GM21390 (cell line): ENCODE measurements around the gene LPCAT4.
"Not testable (repeated sequence)": the region's sequence is repeated elsewhere in the genome, so short reads cannot be mapped to it uniquely, and the experiment has no call there.

Experiments
- ATAC-seq: cut with Tn5 transposase; IDR thresholded peaks from one replicate; pipeline ENCODE4 v1.9.1; 2021; ENCODE audit not compliant: unreplicated experiment

Gene LPCAT4

DNA sequence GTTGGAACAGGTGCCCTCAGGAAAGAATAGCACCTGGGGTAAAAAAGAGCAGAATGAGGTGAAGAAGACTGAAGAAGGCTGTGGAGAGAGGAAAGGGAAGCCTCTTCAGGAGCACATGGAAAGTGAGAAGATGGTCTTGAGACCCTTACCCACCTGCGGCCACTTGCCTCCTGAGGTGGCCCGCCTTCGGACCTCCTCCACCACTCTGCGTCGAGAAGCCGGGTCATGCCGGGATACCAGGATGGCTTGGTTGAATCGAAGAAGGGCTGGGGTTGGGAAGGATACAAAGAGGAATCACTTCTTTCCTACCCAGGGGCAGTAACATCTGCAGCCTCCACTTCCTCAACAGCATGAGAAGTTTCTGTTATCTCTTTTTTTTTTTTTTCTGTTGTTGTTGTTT is 3.0 kb downstream of the LPCAT4 start:
- ATAC-seq, result no peak

DNA sequence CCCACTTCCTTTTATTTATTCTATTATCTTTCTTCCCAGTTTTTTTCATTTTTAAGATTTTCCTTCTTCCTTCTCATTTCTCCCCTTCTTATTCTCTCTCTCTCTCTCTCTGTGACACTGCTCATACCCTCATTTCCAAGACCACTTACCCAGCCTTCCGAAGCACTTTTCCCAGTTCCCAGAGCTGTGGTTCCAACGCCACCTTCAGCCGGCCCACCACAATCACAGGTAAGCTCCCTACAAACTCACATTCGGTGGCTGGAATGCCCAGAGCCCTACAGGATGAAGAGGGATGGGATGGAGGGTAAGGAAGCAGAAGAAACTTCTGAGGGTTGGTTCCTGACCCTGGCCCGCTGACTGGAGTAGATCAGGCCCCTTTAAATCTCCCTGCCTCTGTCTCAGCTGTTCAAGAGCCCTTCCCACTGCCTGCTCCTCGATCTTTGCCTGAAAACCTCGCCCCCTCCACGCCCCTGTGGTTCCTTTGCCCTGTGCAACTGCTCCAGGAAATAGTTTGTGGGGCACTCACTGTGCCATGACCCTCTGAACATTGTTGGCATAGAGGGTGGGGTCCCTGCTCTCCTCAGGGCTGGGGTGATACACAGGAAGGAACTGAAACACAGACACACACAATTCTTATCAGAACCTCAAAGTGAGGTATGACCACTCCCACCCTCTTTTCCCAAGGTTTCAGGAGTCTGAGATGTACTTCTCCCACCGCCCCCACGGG is 4.8 kb downstream of the LPCAT4 start:
- no peak for ATAC-seq

DNA sequence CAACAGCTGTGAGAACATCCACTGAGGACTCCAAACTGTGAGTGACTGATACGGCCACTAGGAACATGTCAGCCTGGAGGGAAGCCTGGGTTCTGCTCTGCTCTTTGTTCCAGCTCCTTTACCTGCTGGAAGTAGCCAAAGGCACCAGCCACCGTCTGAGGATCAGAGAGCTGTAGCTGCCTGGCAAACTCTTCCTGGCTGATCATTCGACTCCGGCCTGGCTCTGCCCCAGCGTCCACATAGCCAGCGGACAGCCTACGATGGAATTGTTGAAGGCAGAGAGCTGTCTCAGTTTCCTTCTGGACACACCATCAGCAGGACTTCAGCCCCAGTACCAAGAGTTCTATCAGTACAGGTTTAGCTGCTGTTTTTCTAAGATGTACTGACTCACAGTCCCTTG is 5.7 kb downstream of the LPCAT4 start:
- no peak for ATAC-seq

DNA sequence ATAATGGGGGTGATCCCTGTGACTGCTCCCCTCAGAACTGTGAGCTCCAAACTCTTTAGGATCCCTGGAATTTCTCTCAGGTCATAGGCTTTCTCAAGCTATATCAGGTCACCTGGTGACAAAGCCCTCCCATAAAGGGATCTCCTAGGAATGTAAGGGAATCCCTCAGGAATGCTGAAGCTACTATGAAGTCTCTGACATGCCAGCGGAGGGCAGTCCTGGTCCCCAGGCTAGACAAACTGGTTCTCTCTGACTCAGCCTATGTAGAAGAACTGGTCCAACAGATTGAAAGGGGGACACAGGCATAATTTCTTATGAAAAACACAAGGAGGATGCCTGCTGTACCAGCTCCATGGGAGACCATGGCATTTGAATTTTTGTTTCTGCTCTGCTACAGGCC is 6.7 kb downstream of the LPCAT4 start:
- no peak for ATAC-seq

DNA sequence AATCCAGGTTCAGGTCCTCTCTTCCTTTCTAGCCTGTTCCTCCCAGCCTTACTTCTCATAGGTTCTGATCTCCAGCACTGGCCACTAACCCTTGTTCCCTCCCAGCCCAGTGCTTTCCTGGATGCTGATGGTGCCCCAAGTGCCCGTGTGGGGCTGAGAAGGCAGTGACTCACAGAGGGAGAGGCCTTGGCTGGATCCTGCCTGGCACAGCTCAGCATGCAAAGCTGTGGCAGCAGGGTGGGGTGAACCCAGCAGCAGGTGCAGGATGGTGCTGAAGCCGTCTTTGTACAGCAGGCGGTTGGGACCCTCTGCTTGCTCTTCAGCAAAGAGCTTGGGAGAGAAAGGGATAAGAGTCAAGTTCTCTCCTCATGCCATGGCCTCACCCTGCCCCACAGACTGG is 7.6 kb downstream of the LPCAT4 start:
- no peak for ATAC-seq

DNA sequence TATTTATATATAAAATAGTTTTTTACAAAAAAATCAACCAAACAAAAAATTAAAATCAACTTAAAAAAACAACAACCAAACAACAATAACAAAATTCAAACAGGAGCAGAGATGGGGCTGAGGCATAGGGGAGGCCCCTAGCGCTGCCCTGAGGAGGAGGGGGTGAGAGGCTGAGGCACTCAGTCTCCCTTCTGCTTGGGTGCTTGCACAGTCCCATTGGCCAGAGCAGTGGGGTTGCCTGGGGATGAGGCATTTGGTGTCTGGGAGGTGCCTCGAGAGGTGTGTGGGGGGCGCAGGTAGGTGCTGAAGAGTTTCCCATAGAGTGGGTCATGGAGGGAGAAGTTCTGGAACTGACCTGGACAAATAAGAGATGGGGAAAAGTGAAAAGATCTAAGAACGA is 8.0 kb downstream of the LPCAT4 start:
- ATAC-seq, result no peak

DNA sequence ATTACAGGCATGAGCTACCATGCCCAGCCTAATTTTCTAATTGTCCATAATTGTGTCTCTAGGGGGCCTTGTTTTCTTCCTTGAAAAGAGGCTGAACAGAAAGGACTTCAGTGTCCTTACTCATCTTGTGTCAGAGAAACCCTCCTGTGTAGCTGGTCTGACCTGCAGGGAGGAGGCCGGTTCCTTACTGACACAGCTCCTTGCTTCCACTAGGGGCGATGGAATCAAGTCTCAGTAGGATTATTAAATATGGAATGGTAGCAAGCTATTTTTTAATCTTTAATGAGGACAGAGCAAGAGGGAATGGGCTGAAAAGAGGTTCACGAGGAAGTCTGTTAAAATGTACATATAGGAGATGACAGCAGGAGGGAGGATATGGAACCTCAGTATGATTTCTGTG is 8.6 kb downstream of the LPCAT4 start:
- ATAC-seq, result no peak

DNA sequence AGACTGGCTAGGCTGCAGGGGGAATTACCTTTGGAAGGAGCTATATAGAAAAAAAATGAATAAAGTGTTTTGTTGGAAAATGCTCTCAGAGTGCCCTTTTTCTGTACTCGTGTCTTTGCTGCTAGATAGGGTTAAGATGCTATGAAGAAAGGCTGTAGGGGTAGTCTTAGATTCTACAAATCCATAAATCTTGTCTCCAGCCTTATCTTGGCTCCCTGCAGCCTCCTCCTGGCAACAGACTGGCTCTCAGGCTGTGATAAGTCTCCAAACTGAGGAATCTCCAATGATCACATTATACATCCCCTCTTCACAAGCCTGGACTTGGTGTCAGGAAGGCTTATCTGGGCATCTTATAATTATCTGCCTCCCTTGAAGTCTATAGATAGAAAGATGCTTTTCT is 9.3 kb downstream of the LPCAT4 start:
- no peak for ATAC-seq

DNA sequence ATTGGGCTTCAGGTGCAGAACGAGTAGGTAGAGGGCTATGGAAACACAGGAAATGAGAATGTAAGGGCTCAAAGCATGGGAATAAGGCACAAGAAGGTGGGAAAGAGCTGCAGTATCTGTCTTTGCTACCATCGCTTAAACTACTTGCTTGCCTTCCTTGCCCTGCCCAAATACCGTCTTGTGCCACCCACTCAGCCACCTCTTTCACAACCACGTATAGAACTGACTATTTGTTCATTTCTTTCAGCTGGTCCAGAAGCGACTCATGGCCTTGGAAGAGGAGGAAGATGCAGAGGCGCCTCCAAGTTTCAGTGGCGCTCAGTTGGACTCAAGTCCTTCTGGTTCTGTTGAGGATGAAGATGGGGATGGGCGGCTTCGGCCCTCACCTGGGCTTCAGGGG is 11.8 kb downstream of the LPCAT4 start:
- ATAC-seq, result no peak

DNA sequence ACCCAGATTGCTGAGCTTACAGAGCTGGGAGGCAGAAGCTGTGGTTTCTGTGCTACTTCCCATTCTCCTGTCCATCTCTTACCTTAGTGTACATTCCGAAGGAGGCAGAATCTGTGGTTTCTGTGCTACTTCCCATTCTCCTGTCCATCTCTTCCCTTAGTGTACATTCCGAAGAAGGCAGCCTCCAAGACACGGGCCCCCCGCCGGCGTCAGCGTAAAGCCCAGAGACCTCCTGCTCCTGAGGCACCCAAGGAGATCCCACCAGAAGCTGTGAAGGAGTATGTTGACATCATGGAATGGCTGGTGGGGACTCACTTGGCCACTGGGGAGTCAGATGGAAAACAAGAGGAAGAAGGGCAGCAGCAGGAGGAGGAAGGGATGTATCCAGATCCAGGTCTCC is 12.7 kb downstream of the LPCAT4 start:
- no peak for ATAC-seq

DNA sequence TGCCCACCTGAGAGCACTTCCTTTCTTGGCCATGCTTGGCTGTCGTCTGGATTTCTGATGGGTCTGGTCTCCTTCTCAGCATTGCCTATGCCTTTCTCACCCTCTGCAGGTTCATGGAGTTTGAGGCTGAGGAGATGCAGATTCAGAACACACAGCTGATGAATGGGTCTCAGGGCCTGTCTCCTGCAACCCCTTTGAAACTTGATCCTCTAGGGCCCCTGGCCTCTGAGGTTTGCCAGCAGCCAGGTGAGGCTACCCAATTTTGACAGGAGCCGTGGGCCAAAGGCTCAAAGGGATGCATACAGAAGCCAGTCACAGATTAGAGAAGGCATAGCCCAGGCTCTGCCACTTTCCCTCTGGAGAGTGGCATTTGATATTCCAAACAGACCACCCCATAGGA is 13.4 kb downstream of the LPCAT4 start:
- no peak for ATAC-seq

DNA sequence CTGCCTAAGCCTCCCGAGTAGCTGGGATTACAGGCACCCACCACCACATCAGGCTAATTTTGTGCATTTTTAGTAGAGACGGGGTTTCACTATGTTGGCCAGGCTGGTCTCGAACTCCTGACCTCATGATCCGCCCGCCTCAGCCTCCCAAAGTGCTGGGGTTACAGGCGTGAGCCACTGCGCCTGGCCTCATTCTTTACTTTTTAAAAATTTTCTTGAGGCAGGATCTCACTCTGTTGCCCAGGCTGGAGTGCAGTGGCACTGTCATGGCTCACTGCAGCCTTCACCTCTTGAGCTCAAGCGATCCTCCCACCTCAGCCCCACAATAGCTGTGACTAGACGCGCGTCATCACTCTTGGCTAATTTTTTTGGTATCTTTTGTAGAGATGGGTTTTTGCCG is 14.0 kb downstream of the LPCAT4 start:
- not testable (repeated sequence) for ATAC-seq

DNA sequence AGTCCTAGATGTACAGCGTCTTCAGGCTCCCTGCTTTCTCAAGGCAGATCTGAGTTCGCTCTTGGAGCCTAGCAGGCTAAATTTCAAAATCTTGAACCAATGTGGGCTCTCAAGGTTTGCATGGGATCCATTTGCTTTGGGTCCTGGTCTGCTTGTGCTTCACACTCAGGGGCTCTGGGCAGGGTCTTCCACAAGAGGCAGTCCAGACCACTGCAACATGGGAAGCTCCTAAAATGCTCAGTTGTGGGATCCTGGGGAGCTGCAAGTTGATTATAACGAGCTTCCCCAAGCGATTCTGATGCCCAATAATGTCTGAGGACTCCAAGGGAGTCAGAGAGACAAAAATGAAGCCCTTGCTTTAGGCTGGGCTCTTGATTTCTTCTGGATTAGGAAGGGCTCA is 17.2 kb downstream of the LPCAT4 start:
- ATAC-seq, result no peak

DNA sequence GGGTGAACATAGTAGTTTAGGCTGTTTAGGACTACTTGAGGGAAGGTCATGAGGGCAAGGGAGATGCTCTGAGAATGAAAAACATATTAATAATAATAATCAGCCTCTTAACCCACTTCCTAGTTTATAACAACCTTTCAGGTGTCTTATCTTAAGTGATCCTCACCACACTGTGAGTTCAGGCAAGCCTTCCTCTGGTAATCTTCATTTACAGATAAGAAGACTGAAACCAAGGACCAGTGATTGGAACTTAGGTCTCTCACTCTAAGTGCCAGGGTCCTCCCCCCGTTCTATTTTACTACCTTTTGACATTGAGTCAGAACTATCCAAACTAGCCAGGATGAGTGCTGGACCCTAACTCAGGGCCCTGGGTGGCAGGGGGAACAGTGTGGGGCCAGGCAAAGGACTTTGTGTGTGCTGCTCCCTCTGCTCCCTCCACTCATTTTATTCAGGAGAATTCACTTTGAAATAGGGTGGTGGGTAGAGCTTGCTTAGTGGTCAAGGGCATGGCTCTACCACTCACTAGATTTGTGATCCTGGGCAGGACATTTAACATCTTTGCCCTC is 18.2 kb downstream of the LPCAT4 start:
- no peak for ATAC-seq

DNA sequence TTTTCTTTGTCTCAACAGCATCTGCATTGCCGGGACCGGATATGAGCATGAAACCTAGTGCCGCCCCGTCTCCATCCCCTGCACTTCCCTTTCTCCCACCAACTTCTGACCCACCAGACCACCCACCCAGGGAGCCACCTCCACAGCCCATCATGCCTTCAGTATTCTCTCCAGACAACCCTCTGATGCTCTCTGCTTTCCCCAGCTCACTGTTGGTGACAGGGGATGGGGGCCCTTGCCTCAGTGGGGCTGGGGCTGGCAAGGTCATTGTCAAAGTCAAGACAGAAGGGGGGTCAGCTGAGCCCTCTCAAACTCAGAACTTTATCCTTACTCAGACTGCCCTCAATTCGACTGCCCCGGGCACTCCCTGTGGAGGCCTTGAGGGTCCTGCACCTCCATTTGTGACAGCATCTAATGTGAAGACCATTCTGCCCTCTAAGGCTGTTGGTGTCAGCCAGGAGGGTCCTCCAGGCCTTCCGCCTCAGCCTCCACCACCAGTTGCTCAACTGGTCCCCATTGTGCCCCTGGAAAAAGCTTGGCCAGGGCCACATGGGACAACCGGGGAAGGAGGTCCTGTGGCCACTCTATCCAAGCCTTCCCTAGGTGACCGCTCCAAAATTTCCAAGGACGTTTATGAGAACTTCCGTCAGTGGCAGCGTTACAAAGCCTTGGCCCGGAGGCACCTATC is 18.9 kb downstream of the LPCAT4 start:
- no peak for ATAC-seq

DNA sequence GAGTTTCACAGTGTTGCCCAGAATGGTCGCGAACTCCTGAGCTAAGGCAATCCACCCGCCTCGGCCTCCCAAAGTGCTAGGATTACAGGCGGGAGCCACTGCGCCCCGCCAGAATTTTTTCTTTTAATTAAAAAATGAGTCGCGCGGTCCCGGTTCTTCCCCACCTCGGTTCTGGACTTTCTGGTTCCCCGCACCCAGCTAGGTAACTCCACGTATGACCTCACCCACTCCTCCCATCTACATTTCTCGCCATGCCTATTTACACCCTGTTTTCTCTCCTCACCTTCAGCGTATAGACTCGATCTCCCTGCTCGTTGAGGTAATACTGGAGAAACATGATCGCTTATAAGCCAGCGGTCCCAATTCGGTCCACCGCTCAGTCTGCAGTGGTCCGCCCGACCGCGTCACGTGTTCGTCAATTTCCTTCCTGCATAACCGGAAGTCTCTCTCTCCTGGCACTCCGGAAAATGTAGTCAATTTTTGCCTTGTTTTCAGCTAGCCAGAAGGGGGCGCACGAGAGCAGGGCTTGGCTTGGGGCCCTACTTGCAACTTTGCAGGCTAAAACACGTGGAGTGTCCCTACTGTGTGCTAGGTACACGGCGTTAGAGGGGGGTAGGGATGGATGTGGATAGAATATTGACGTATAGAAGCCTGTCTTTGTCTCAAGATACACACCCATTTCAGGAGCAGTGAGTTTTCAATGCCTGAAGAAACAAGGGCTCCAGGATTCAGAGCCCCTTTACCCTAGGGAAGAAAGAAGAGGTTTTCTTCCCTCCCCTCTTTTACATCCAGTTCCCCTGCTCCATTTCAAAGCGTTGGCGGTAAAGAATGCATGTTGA is 24.0 kb downstream of the LPCAT4 start, which contains the start of the genes NOP10 and NUTM1:
NOP10 (minus strand) TSS at position 400 of the 839 bp plus-strand sequence; CDS start at position 337, 63 bp downstream.
NUTM1 (plus strand) TSS at position 579 of the 839 bp plus-strand sequence. CDS start 382 bp downstream, outside the sequence.
- peak; percentile 81 for ATAC-seq

DNA sequence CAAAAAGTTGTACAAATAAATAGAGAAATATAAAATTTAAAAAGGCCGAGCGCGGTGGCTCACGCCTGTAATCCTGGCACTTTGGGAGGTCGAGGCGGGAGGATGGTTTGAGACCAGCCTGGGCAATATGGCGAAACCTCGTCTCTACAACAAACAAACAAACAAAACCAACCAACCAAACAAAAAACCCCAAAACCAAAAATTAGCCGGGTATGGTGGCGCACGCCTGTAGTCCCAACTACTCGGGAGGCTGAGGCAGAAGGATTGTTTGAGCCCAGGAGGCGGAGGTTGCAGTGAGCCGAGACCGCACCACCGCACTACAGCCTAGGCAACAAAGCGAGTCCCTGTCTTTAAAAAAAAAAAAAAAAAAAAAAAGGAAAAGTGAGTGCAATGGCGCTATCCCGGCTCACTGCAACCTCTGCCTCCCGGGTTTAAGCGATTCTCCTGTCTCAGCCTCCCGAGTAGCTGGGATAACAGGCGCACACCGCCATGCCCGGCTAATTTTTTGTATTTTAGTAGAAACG is 24.7 kb downstream of the LPCAT4 start:
- ATAC-seq, result not testable (repeated sequence)

DNA sequence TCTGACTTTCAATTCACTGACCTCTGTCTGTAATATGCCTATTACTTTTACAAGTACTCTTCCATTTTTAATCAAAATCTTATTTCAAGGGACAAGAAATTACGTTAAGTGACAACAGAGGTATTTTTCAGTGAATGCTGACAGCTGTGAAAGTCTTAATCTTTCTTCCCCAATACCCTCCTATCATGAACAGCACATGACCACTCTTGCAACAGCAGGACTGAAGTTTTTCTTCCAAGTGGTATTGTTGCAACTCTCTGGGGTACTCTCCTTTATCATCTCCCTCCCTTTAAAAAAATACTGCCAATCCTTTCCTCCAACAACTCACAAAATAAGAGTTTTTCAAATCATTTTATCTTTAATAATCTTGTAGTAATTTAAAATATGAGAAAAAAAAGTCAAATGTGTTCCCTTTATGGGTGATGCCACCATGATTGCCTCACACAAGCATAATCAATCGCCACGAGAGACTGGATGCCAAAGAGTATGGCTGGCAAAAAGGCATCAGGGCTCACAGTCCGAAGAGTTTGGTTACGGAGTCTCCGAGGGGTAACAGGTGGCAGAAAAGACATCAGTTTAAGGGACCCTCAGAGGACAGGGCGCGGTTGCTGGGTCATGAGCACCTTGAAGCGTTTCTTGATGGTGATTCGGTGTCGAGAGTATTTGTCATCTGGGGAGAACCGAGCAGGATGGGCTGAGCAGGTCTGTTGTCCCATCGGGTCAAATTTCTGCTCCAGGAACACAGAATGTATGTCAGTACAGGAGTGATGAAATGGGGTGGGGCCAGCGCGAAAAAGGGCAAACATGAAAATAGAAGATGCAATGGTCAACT is 25.4 kb downstream of the LPCAT4 start:
- no peak for ATAC-seq

DNA sequence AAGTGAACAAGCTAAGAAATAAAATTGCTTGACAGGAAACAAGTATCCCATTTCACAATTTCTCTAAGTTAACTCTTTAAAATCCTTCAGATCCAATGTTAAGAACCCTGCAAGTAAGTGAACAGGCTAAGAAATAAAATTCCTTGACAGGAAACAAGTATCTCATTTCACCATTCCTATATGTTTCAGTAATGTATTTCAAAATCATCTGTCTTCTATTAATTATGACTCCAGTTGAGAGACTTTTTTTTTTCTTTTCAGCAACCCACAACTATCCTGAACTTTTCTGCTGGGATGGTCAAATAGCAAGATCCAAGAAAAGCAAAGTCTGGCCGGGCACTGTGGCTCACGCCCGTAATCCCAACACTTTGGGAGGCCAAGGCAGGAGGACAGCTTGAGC is 27.1 kb downstream of the LPCAT4 start:
- ATAC-seq, result no peak

DNA sequence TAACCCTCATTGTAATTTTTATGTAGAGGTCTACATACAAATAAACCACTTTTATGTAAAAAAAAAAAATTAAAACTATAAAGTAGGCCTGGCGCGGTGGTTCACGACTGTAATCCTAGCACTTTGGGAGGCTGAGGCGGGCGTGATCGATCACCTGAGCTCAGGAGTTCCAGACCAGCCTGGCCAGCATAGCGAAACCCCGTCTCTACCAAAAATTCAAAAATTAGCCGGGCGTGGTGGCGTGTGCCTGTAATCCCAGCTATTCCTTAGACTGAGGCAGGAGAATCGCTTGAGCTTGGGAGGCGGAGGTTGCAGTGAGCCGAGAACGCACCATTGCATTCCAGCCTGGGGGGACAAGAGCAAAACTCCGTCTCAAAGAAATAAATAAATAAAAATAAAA is 28.6 kb downstream of the LPCAT4 start:
- no peak for ATAC-seq
